GM21367 (cell line): ENCODE measurements around the gene WDR41.
"Not testable (repeated sequence)": the region's sequence is repeated elsewhere in the genome, so short reads cannot be mapped to it uniquely, and the experiment has no call there.

Source experiments
- ATAC-seq: cut with Tn5 transposase; IDR thresholded peaks from one replicate; pipeline ENCODE4 v1.9.1; 2021; ENCODE audit not compliant: unreplicated experiment

The WDR41 gene, protein sequence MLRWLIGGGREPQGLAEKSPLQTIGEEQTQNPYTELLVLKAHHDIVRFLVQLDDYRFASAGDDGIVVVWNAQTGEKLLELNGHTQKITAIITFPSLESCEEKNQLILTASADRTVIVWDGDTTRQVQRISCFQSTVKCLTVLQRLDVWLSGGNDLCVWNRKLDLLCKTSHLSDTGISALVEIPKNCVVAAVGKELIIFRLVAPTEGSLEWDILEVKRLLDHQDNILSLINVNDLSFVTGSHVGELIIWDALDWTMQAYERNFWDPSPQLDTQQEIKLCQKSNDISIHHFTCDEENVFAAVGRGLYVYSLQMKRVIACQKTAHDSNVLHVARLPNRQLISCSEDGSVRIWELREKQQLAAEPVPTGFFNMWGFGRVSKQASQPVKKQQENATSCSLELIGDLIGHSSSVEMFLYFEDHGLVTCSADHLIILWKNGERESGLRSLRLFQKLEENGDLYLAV

DNA sequence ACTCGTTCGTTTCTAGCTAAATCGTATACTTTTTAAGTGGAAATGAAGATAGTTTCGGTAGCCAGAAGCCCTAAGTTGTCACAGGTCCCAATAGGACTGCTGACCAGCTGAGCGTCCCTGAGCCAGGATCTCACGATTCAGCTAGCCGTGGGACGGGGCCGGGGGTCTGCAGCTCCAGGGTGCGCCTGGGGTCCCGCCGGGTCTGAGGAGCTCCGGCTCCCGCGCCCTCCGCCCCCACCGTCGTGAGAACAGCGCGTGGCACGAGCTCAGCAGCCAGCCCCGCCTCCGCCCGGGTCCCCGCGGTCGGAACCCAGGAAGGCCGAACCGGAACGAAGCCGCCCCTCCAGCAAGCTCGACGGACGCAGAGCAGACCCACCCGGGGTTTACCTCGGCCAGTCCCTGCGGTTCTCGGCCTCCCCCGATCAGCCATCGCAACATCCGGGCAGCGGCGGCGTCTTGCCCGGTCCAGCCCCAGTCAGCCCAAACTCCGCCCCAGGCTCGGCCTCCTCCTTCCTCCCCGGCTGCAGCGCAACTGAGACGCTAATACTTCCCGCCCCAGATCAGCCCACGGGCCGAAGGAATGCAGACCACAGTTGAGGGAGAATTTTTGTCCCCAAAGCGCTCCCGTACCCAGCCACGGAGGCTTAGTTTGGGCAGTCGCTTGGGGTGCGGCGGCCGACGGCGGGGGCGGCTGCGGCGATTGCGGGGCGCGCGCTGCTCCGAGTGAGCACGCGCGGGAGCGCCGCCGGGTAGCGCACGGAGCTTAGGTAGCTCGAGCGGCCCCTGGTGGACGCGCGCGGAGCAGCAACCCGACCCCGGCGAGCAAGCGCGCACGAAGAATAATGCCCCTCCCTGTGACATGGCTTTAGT is at the start of gene WDR41:
Gene WDR41, minus strand, starts transcription at position 534 of the 870 bp plus-strand sequence. Its CDS starts 96 bp downstream, at position 438.
- peak; percentile 82 for ATAC-seq

DNA sequence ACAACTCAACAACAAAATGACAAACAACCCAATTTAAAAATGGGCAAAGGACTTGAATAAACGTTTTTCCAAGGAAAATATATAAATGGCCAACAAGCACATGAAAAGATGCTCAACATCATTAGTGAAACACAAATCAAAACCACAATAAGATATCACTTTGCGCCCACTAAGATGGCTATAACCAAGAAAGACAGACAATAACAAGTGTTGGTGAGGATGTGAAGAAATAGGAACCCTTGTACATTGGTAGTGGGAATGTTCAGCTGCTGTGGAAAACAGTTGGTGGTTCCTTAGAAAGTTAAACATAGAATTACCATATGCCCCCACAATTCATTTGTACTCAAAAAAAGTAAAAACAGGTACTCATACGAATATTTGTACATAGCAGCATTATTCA is 39.2 kb upstream of the WDR41 start:
- no peak for ATAC-seq

DNA sequence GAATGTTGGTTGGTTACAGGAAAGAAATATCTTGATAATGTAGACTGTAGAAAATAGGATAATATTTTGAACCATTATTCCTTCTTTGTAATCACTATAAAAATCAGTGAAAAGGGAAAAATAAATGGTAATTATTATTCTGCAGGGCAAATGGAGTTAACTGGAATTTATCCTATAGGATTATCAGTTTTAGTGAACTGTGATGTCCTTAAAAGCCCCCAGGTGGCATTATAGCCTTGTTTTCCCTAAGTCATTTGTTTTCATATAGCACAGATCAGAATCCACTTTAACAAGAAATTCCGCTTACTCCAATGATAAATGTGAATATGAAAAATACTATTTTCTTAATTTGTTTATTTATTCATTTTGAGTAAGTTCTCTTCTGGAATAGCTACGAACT is 26.2 kb upstream of the WDR41 start:
- ATAC-seq = no peak

DNA sequence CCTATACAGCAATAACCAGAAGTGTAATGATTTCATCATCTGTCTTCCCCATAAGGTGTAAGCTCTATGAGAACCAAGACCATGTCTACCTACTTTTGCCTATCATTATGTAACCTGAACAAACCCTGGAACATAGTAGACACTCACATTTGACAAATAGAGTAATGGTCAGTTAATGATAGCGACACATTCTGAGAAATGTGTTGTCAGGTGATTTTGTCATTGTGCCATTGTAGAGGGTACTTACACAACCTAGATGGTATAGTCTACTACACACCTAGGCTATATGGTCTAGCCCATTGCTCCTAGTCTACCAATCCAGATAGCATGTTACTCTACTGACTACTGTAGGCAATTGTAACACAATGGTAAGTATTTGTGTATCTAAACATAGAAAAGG is 22.3 kb upstream of the WDR41 start:
- no peak for ATAC-seq

DNA sequence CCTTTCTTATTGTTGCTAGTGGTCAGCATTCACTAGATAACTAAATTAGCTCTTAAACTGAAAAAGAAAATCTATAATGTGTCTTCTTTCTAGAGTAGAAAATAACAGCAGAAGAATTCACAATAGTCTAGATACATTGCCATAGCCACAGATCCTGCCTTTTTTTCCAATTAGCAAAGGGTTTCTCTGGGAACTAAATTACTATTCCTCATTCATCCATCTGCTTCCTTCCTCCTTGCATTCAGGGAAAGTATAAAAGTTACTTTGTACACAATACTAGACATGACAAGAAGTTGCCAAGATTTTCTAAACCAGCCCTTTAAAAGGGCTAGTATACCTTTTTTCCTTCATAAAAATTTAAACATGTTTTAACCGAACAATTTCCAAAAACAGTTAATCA is 21.2 kb upstream of the WDR41 start:
- no peak for ATAC-seq

DNA sequence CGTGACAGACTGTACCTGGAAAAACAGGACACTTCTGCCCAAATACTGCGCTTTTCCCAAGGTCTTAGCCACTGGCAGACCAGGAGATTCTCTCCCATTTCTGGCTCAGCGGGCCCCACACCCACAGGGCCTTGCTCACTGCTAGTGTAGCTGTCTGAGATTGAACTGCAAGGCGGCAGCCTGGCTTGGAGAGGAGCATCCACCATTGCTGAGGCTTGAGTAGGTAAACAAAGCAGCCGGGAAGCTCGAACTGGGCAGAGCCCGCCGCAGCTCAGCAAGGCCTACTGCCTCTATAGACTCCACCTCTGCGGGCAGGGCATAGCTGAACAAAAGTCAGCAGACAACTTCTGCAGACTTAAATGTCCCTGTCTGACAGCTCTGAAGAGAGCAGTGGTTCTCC is 9.0 kb upstream of the WDR41 start:
- not testable (repeated sequence) for ATAC-seq

DNA sequence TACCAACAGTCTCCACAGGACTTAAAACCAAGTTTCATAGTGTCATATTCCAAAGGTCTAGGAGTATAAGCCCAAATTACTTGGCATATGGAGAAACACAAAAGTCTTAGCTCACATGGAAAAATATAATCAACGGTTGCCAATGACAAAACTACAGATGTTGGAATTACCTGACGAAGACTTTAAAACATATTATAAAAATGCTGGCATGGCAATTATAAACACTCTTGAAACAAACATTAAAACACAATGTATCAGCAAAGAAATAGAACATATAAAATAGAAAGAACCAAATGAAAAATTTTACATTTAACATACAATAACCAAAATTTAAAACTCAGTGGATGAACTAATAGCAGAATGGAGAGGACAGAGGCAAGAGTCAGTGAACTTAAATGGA is 7.9 kb upstream of the WDR41 start:
- no peak for ATAC-seq

DNA sequence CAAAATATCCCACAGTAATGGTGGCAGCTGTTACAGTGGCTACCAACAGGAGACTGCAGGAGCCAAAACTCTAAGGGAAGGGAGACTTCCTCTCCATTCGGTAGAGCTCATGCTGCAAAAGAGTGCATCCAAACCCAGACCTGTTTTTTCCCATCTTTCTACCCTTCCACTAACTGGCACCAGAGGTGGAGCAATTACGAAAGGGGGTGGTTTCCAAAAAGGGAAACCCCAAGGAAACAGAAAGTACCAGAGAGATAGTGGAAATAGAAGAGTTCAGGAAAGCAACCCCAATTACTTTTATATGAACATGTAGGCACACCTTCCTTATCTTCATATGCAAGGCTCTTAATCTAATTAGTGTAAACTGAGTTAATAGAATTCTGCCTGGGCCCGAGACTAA is 7.3 kb upstream of the WDR41 start:
- ATAC-seq = no peak

DNA sequence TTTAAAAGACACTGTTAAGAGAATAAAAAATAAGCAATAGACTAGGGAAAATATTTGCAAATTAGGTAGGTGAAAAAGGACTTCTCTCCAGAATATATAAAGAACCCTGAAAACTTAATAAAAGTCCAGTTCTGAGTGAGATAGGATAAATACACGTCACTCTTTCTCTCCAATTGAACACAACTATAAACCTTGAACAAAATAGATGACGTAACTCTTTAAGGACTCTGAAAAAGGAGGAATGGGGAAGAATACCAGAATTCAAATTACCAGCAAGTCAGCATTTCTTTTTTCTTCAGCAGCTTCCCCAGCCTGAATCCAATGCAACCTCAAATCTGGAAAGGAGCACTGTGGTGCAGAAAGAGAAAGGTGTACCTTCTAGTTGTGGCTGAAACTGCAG is 6.8 kb upstream of the WDR41 start:
- no peak for ATAC-seq

DNA sequence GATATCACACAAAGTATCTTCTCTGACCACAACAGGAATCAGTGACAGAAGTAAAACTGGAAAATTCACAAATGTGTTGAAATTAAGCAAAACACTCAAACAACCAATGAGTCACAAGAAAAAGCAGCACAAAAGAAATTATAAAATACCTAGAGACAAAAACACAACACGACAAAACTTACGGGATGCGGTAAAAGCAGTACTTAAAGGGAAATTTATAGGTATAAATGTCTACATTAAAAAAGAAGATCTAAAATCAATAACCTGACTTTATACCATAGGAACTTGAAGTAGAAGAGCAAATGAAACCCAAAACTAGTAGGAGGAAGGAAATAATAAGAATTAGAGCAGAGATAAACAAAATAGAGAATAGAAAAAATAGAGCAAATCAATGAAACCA is 2.8 kb upstream of the WDR41 start:
- ATAC-seq = no peak

DNA sequence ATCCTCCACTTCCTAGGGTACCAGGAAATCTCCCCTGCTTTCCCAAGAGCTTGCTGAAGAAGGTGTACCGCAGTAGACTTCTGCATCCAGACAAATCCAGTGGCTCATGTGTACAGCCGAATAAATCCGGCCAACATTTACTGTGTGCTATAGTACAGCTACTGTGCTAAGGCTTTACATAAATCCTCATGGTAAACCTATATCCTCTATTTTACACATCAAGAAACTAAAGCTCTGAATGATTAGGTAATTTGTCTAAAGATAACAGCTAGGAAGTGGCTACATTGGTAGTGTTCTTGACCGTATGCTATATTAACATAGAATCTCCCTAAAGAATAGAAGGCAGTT is 511 bp upstream of the WDR41 start:
- peak; percentile 11 for ATAC-seq

DNA sequence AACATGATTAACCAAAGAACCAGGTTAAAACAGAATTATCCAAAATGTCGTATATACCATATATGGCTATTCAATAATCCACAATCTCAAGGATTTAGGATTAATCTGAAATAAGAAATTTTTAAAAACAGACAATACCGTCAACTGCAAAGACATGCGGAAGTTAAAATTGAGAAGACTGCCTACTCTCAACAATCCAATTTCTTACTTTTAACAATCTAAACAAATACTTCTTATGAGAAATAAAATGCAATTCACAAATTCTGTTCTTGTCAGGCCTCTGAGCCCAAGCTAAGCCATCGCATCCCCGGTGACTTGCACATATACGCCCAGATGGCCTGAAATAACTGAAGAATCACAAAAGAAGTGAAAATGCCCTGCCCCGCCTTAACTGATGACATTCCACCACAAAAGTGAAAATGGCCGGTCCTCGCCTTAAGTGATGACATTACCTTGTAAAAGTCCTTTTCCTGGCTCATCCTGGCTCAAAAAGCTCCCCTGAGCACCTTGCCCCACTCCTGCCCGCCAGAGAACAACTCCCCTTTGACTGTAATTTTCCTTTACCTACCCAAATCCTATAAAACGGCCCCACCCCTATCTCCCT is 1.3 kb downstream of the WDR41 start:
- ATAC-seq = not testable (repeated sequence)

DNA sequence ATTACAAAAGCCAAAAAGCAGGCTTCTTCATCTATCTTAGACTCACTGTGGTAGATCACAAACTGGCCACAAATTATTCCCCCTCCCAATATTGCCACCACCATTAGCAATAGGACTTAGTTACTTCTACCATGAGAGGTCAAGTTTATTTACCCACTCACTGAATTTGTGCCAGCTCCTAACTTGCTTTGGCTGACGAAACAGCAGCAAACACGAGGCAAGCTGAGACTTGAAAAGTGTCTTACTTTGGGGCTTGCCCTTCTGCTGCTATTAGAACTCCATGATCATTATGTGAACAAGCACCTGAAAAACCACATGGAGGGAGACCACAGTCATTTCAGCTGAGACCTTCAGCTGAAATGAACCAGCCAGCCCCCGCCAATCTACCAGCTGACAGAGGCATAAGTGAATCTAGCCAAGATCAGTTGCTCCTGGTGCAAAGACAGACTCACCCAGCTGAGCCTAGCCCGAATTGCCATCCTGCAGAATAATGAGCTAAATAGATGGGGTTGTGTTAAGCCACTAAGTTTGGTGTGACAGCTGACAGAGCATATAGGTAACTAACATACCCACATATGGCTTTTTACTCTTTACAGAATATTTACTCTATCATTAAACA is 5.7 kb downstream of the WDR41 start:
- no peak for ATAC-seq

DNA sequence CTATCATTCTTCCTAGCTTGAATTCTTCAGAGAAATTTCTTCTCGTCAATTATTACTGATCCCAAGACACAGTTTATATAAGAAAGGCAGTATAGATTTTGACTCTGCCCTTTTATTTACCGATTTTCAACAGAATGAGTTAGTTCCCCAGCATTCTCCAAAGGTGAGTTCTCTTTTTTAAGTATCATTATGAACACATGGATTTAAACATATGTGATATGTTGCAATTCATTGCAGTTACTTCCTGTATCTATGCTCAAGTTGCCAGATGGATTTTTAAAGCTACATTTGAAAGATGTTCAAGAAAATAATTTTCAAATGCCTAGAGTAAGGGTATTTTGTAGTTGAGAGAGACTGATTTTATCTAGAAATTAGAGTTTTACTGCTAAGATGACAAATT is 8.4 kb downstream of the WDR41 start:
- no peak for ATAC-seq

DNA sequence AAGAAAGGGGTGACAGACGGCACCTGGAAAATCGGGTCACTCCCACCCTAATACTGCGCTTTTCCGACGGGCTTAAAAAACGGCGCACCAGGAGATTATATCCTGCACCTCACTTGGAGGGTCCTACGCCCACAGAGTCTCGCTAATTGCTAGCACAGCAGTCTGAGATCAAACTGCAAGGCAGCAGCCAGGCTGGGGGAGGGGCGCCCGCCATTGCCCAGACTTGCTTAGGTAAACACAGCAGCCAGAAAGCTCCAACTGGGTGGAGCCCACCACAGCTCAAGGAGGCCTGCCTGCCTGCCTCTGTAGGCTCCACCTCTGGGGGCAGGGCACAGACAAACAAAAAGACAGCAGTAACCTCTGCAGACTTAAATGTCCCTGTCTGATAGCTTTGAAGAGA is 17.1 kb downstream of the WDR41 start:
- not testable (repeated sequence) for ATAC-seq

DNA sequence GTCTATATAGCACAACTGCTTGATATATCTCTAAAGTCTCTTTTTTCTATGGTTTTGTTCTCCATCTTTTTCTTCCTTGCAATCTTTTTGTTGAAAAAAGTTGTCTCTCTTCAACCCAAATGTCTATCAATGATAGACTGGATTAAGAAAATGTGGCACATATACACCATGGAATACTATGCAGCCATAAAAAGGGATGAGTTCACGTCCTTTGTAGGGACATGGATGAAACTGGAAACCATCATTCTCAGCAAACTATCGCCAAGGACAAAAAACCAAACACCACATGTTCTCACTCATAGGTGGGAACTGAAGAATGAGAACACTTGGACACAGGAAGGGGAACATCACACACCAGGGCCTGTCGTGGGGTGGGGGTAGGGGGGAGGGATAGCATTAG is 23.2 kb downstream of the WDR41 start:
- ATAC-seq = not testable (repeated sequence)

DNA sequence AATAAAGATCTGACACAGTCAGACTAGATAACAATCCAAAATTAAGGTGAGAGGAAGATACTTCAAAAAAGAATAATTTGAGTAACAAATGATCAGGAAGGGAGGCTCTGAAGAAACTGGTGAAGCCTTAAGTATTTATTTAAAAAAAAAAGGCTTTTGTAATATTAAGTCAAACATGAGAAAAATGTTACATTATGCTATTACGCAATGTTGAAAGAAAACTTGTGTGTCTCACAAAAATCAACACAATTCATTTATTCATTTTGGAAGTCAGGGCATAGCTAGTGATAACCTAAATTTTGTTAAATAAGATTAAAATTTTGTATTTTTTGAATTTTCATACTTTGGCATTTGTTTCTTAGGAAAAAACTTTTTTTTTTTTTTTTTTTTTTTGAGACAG is 28.2 kb downstream of the WDR41 start:
- no peak for ATAC-seq

DNA sequence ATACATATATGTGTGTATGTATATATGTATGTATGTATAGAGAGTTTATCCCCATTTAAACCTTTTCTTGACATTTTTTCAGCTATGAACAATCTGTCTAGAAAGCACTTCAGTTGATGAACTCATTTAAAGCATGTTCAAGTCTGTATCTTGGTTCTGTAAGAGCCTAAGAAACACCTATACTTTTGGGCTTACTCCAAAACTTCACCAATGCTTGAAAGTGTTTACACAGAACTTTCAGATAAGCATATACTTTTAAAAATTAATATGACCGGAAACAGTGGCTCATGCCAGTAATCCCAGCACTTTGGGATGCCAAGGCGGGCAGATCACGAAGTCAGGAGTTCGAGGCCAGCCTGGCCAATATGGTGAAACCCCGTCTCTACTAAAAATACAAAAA is 30.8 kb downstream of the WDR41 start:
- ATAC-seq = no peak

DNA sequence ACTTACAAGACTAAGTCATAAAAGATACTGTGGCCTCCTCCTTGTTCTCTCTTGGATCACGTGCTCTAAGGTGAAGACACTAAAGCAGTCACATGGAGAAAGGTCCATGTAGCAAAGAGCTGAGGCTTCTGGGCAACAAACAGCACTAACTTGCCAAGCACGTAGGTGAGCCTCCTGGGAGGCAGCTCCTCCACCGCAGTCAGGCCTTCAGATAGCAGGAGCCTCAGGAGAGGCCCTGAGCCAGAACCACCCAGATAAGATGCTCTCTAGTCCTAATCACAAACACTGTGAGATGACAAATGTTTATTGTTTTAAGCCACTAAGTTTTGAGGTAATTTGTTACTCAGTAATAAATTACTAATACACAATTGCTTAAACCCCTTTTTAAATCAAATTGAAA is 38.0 kb downstream of the WDR41 start:
- no peak for ATAC-seq

DNA sequence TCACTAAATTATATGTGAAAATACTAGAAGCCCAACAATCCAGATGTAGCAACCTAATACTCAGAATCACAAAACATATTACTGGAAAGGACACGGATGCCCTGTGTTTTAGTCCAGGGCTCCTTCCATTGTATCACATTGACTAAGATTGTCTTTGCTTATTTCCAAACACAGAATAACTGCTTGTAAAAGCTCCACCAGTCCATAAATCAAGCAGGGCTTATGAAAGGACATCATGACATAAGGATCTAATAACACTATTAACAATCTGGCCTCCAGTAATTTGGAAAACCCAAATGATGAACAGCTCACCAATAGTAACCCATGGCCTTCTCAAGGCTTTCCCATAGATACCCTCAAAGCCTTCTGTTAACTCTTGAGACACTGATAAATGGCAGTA is 39.8 kb downstream of the WDR41 start:
- no peak for ATAC-seq

DNA sequence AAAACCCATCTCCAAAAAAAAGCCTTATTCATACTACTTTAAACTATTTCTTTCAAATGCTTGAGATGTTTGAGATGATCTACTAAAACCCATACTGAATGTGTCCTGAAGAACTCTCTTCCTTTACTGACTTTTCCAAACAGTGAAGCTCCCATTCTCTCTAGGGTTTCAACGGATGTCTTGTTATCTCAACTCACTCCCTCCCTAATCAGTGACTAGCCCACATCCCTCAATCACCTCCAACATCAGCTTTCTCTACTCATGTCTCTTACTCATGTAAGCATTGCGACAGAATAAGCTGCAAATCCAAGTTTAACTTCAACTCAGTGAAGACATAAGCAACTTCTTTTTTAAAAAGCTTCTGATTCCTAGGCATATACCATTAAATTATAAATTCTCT is 42.1 kb downstream of the WDR41 start:
- no peak for ATAC-seq
